Measurements from ENCODE around the gene GPATCH8. TPM values are rescaled to one million over a fixed set of nuclear protein-coding genes. Genes with fewer than 3 reads are reported as not detected.
"Not testable (repeated sequence)": the region's sequence is repeated elsewhere in the genome, so short reads cannot be mapped to it uniquely, and the experiment has no call there.

GPATCH8 gene
- total and polyA plus RNA-seq, 2 experiments from 2014 or later: 34.7 to 38.7 TPM

DNA sequence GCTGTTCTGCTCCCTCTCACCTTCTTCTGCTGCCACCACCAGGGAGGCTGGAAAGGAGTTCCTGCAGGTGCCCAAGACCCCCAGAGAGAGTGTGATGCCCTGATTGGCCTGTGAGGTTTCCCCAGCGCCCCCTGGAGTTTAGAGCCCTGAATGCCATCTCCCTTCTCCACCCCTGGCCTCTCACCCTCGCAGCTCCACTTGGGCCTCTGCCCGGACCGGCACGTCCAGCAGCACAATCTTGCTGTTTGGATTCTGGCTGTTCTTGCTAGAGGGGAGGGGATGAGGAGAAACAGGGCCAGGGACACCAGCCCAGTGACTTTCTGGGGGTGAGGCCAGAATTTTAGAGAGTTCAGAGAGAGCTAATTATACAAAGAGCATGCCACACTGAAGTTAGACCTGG, 127.1 kb downstream of the GPATCH8 start:
- DNase-seq (ENCODE audit: low read depth in 1 of 2, low spot score in 1 of 2): peak in 1 of 2 donors; percentile 65
- Histone ChIP-seq H3K4me1 (ENCODE audit: low read depth) (no peaks in the 10 kb centered on the region), H3K36me3 (no peaks in the 10 kb centered on the region), H3K27me3 (no peaks in the 10 kb centered on the region), H3K4me3 (no peak overlapping the region), H3K27ac (no peak overlapping the region), H3K9me3 (ENCODE audit: low read depth) (no peaks in the 10 kb centered on the region)
- TF ChIP-seq, protein P1, sequence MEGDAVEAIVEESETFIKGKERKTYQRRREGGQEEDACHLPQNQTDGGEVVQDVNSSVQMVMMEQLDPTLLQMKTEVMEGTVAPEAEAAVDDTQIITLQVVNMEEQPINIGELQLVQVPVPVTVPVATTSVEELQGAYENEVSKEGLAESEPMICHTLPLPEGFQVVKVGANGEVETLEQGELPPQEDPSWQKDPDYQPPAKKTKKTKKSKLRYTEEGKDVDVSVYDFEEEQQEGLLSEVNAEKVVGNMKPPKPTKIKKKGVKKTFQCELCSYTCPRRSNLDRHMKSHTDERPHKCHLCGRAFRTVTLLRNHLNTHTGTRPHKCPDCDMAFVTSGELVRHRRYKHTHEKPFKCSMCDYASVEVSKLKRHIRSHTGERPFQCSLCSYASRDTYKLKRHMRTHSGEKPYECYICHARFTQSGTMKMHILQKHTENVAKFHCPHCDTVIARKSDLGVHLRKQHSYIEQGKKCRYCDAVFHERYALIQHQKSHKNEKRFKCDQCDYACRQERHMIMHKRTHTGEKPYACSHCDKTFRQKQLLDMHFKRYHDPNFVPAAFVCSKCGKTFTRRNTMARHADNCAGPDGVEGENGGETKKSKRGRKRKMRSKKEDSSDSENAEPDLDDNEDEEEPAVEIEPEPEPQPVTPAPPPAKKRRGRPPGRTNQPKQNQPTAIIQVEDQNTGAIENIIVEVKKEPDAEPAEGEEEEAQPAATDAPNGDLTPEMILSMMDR (IDR thresholded peaks at IDR 0.05; ENCODE audit: low read depth, low read length): peak; percentile 60

DNA sequence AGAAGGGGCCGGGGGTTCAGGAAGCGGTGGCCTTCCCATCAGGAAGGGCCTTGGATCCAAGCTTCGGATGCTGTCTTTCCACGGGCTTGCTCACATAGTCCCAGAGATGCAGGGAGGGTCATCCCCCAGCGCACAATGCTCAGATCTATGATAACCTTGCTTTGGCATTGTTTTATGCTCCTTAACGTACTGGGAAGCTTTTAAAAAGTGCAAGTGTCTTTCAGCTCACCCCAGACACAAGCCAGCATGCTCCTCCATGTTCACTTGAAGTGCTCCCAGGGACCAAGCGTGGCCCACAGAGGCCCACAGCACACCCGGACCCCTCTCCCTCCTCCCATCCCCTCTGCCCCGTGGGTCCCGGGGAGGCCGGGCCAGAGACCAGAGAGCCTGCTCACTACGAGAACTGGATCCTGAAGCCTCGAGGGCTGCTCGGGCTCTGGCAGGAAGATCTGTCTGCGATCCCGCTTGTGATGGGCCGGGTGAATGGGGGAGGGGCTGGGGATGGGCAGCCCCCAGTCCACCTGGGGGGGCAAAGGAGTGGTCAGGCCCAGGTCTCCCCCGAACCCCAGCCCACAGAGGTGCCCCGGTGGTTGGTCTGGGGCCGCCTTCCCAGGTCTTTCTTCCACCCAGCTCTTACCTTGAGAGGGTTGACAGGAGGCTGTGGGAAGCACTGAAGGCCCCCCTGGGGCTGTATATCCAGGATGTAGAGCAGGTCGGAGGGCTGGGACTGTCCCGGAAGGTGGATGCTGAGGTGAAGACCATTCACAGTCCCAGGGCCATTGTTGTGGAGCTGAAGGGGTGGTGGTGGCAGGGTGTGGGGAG, 127.8 kb downstream of the GPATCH8 start:
- TF ChIP-seq, protein P1 (IDR thresholded peaks at IDR 0.05; ENCODE audit: low read depth, low read length): no peak
- H3K36me3 ChIP-seq: no peaks in the 10 kb centered on the region
- no peaks in the 10 kb centered on the region for H3K27me3 ChIP-seq
- no peak overlapping the region for H3K4me3 ChIP-seq
- no peaks in the 10 kb centered on the region for H3K9me3 ChIP-seq (ENCODE audit: low read depth)
- no peak overlapping the region for H3K27ac ChIP-seq
- H3K4me1 ChIP-seq (ENCODE audit: low read depth): no peaks in the 10 kb centered on the region
- no peak for DNase-seq (ENCODE audit: low read depth in 1 of 2, low spot score in 1 of 2)

DNA sequence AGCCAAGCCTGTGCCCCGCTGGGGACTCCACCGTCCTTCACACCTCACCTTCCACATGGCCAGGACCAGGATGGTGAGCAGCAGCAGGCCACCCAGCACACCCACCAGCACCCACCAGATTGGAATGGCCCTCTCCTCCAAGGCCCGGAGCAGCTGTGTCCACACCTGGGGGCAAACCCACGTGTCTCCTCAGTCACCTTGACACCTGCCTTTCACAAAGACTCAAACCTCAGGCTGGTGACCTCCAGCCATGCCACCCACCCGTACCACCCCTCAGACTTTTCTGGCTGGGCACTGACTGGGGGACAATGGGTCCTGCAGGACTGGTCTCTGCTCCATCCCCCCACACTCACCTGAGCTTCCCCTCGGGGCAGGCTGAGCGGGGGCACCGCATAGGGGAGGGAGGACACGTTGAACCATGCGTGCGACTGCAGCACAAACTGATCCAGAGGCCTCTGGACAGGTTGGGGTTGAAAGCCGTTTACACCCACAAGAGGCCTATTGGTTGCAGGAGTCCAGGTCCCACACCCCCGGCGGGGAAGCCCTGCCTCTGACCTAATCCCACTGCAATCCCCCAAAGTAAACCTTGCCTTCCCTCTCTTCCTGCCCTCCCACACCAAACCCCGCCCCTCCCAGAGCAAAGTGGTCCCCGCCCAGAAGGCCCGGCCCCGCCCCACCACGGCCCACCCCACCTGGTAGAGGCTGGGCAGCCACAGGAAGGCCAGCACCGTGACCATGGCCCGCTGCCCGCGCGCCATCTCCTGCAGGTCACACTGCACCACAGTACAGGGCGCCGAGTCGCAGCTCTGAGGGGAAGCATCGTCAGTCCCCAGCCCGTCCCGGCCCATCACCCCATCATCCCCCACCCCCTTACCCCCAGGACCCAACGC, 128.7 kb downstream of the GPATCH8 start:
- TF ChIP-seq, protein P1 (IDR thresholded peaks at IDR 0.05; ENCODE audit: low read depth, low read length): no peak
- Histone ChIP-seq H3K9me3 (ENCODE audit: low read depth) (no peaks in the 10 kb centered on the region), H3K27ac (no peak overlapping the region), H3K27me3 (no peaks in the 10 kb centered on the region), H3K36me3 (no peaks in the 10 kb centered on the region), H3K4me1 (ENCODE audit: low read depth) (no peaks in the 10 kb centered on the region), H3K4me3 (no peak overlapping the region)
- DNase-seq (ENCODE audit: low read depth in 1 of 2, low spot score in 1 of 2): no peak

DNA sequence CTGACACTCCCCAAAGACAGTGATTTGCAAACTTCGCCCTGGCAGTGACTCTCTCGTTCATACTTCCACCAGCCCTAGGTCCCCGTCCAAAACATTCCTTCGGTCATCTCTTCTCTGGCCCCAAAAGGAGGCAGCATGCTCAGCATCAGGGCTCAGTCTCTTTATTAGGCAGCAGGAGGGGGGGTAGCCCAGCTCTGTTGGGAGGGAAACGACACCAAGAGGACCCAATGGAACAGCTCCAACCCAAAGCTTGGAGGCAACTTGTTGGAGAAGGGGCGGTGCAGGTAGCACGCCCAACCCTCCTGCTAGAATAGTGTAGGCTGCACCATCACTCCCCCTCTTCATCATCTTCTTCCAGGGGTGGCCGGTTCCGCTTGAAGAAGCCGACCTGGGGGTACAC, 131.2 kb downstream of the GPATCH8 start:
- Histone ChIP-seq H3K4me1 (ENCODE audit: low read depth) (no peaks in the 10 kb centered on the region), H3K36me3 (no peaks in the 10 kb centered on the region), H3K4me3 (no peak overlapping the region), H3K27me3 (peaks cover 2% of the 10 kb centered on the region), H3K27ac (no peak overlapping the region), H3K9me3 (ENCODE audit: low read depth) (no peaks in the 10 kb centered on the region)
- TF ChIP-seq, protein P1 (IDR thresholded peaks at IDR 0.05; ENCODE audit: low read depth, low read length): no peak
- no peak for DNase-seq (ENCODE audit: low read depth in 1 of 2, low spot score in 1 of 2)

DNA sequence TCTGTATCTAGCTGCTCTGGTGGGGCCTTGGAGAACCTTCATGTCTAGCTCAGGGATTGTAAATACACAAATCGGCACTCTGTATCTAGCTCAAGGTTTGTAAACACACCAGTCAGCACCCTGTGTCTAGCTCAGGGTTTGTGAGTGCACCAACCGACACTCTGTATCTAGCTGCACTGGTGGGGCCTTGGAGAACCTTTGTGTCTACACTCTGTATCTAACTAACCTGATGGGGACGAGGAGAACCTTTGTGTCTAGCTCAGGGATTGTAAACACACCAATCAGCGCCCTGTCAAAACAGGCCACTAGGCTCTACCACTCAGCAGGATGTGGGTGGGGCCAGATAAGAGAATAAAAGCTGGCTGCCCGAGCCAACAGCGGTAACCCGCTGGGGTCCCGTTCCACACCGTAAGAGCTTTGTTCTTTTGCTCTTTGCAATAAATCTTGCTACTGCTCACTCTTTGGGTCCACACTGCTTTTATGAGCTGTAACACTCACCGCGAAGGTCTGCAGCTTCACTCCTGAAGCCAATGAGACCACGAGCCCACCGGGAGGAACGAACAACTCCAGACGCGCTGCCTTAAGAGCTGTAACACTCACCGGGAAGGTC, 133.7 kb downstream of the GPATCH8 start:
- not testable (repeated sequence) for H3K4me3 ChIP-seq; H3K27ac ChIP-seq; H3K9me3 ChIP-seq (ENCODE audit: low read depth); H3K36me3 ChIP-seq; DNase-seq (ENCODE audit: low read depth in 1 of 2, low spot score in 1 of 2); H3K4me1 ChIP-seq (ENCODE audit: low read depth)
- H3K27me3 ChIP-seq: peaks cover 21% of the 10 kb centered on the region

DNA sequence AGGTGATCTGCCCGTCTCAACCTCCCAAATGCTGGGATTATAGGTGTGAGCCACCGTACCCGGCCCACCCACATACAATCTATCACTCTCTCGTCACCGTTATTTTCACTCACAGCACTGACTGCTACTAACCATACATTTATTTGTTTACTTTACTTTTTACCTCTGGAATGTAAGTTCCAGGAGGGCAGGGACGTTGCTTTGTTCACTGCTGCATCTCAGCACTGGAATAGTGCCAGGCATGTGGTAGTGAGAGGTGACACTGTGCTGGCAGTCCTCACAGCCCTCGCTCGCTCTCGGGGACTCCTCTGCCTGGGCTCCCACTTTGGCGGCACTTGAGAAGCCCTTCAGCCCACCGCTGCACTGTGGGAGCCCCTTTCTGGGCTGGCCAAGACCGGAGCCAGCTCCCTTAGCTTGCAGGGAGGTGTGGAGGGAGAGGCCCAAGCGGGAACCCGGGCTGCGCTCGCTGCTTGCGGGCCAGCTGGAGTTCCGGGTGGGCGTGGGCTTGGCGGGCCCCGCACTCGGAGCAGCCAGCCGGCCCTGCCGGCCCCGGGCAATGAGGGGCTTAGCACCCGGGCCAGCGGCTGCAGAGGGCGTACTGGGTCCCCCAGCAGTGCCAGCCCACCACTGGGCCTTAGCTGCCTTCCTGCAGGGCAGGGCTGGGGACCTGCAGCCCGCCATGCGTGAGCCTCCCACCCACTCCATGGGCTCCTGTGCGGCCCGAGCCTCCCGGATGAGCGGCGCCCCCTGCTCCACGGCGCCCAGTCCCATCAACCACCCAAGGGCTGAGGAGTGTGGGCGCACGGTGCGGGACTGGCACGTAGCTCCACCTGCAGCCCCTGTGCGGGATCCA, 134.6 kb downstream of the GPATCH8 start:
- not testable (repeated sequence) for H3K4me3 ChIP-seq; DNase-seq (ENCODE audit: low read depth in 1 of 2, low spot score in 1 of 2)
- peaks cover 21% of the 10 kb centered on the region for H3K27me3 ChIP-seq

More for the DNA sequence above, 134.6 kb downstream of the GPATCH8 start:
- not testable (repeated sequence) for H3K4me1 ChIP-seq (ENCODE audit: low read depth); H3K27ac ChIP-seq; H3K36me3 ChIP-seq; H3K9me3 ChIP-seq (ENCODE audit: low read depth)

All from cardiac muscle cell (in vitro differentiated cells and primary cell).